ENCODE data around the gene TIRAP.
"Not testable (repeated sequence)": the region's sequence is repeated elsewhere in the genome, so short reads cannot be mapped to it uniquely, and the experiment has no call there.

The TIRAP gene

GRCh38 chr11:126284829-126285228, 1.9 kb downstream of the TIRAP start:
- DNase-seq (ENCODE audit: low read depth in 2 of 2) = peak; percentile 71 to 87

GRCh38 chr11:126288237-126288636, 5.3 kb downstream of the TIRAP start:
- DNase-seq (ENCODE audit: low read depth in 2 of 2) = no peak

DNA sequence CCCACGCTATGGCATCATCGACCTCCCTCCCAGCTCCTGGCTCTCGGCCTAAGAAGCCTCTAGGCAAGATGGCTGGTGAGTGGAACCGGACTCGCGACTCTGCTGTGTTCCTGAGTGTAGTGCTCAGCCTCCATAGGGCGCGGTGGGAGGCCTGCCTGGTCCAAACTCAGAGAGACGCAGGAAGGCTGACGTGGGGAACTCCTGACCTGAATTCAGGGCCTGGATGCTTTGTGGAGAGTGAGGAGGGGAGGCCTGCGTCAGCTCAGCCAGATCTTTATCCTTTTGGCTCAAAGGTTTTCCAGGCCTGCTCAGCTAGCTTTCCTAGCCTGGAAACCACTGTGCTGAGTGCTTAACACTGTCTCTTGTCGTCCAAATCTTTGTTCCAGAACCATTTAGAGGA, 8.0 kb downstream of the TIRAP start:
- no peak for DNase-seq (ENCODE audit: low read depth in 2 of 2)

GRCh38 chr11:126293726-126294125, 10.8 kb downstream of the TIRAP start:
- DNase-seq (ENCODE audit: low read depth in 2 of 2) = no peak

- no peak for DNase-seq (ENCODE audit: low read depth in 2 of 2)
These were observed 14.1 kb downstream of the TIRAP start for GRCh38 chr11:126297004-126297403.

DNA sequence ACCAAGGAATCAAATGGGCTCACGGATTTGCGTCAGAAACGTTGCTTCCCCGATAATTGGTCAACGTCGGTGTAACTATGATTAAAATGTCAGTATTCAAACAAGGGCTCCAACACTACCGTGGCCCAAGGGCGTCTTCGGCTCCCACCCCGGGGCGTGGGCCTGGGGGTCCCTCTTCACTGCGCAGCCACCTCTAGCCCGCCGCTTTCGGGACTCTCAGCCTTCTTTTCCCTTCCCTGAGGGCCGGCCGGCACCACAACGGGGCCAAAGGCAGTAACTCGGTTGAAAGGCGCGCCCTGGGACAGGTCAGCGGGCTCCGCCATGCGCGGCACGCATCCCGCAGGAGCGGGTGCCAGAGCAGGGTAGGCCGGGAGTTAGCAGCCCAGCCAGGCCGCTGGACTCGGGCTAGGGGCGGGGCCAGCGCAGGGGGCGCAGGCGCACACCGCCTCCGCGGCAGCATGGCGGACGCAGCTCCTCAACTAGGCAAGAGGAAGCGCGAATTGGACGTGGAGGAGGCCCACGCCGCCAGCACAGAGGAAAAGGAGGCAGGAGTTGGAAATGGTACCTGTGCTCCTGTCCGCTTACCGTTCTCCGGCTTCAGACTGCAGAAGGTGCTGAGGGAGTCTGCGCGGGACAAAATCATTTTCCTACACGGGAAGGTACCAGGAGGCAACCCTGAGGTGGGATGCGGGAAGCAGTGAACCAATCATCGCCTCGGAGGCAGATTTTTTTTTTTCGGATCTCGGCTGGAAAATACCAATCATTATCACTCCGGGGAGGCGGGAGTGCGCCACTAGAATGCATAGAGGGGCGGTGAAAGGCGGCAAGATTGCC, 20.9 kb downstream of the TIRAP start, which contains the start of gene DCPS:
TSS of gene DCPS (plus strand) at position 438 of the 834 bp plus-strand sequence. CDS start at position 459, 21 bp downstream.
- peak; percentile 76 to 77 for DNase-seq (ENCODE audit: low read depth in 2 of 2)

- no peak for DNase-seq (ENCODE audit: low read depth in 2 of 2)
These were observed 21.7 kb downstream of the TIRAP start for GRCh38 chr11:126304457-126305075.

- DNase-seq (ENCODE audit: low read depth in 2 of 2) = no peak
These were observed 22.8 kb downstream of the TIRAP start for GRCh38 chr11:126305699-126306098.

DNA sequence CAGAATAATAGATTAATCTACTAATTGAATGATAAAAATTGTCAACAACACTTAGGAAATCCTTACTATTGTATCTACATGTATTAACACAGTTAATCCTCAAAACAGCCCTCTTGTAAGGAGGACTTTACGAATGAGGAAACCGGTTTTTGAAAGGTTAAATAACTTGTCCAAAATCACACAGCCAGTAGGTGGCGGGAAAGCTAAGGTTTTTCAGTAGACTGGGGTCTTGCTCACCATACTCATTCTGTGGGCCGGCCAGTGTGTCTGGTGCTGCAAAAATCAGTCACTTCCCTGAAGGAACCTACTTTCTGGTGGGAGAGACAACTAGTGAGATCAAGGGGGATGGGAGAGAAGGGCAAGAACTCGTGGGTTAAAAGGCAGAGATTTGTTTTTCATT, 24.8 kb downstream of the TIRAP start:
- DNase-seq (ENCODE audit: low read depth in 2 of 2) = no peak

GRCh38 chr11:126308271-126308671, 25.4 kb downstream of the TIRAP start:
- no peak for DNase-seq (ENCODE audit: low read depth in 2 of 2)

- not testable (repeated sequence) for DNase-seq (ENCODE audit: low read depth in 2 of 2)
These were observed 25.9 kb downstream of the TIRAP start for GRCh38 chr11:126308771-126309170.

DNA sequence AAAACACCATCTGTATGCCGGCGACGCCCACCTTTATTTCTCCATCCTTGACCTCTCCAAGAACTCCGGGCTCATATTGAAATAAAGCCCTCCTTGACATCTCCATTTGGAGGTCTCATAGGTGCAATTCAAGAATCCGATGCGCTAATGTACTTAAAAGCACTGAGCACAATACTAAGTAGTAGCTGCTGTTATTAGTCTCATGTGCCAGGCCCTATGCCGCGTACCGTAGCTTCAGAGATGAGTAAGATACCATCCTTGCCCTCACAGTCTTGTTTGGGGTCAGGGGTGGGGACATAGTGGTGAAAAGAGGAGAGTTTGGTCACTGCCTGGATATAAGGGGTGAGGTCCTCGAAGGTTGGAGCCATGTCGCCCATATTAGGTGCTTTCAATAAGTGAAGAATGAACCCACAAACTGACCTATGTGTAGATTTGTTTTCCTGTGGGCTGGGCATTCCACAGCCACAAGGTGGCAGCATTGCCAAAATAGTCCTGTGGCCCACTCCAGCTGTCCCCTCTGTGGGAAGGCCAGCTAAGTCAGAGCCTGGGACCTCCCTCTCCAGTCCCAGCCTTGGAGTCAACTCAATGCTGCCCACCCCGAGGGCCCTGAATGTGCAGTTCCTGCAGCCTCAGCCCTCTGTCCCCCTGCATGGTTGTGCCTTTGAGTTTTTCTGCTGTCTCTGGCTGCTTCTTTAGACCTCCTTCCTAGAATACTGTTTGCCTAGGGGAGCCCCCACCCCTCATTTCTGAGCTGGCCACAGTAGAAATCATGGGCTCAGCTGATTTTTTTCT, 27.5 kb downstream of the TIRAP start:
- DNase-seq (ENCODE audit: low read depth in 2 of 2) = peak in 1 of 2 experiments; percentile 46

GRCh38 chr11:126310992-126311310, 28.1 kb downstream of the TIRAP start:
- DNase-seq (ENCODE audit: low read depth in 2 of 2) = no peak

GRCh38 chr11:126311401-126312291, 28.8 kb downstream of the TIRAP start:
- DNase-seq (ENCODE audit: low read depth in 2 of 2) = no peak

- DNase-seq (ENCODE audit: low read depth in 2 of 2) = no peak
These were observed 30.1 kb downstream of the TIRAP start for GRCh38 chr11:126312961-126313360.

GRCh38 chr11:126313826-126314225, 30.9 kb downstream of the TIRAP start:
- DNase-seq (ENCODE audit: low read depth in 2 of 2) = no peak

GRCh38 chr11:126317432-126317755, 34.5 kb downstream of the TIRAP start:
- no peak for DNase-seq (ENCODE audit: low read depth in 2 of 2)

DNA sequence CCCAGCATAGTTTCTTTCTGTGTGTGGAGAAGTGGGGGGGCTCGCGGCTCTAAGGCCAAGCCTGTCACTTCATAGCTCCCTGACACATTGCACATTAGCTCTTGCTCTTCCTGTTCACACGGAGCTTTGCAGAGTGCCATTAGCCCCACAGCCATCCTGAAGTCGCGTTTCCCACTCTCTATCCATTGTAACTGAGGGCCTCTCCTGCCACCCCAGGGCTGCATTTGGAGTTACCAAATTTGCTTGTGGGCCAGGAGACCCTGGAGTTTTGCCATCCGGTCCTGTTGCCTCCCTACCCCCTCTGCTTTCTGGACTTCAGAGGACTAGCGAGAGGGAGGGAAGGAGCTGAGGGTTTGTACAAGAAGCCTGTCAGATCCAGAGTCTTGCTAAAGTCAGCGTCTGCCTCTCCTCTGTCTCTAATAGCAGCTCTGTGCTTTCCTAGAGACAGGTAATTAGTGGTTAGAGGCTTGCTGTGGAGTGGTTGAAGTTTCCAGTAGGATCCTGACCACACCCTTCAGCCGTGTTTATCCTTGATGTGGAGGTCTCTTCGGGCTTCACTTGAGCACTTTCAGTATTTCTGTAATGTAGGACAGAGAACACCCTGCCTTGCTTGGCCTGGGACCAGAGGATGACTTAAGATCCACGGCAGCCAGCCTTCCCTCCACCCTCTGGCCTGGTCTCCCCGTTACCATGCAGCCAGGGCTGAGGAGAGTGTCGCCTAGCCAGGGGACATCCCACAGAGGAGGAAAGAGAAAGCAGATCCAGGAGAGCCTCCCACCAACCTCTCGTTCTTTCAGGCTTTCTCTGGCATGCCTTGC, 35.1 kb downstream of the TIRAP start:
- DNase-seq (ENCODE audit: low read depth in 2 of 2) = no peak

- no peak for DNase-seq (ENCODE audit: low read depth in 2 of 2)
These were observed 35.9 kb downstream of the TIRAP start for GRCh38 chr11:126318574-126319373.

GRCh38 chr11:126319374-126319740, 36.5 kb downstream of the TIRAP start:
- DNase-seq (ENCODE audit: low read depth in 2 of 2) = no peak
